H1 (cell line): Measurements from ENCODE around the gene STKLD1. TPM values are rescaled to one million over a fixed set of nuclear protein-coding genes. Genes with fewer than 3 reads are reported as not detected.

ENCODE experiments used
- CTCF ChIA-PET: fragments of 300-600 bp; sonication (Branson Sonifier 250); formaldehyde crosslinking; loops from one replicate; lab custom pipeline; 2021; ENCODE audit not compliant: partially characterized antibody; lab: Charles Lee
- POLR2A ChIA-PET: fragments of 300-600 bp; sonication (Branson Sonifier 250); formaldehyde crosslinking; loops from one replicate; lab custom pipeline; 2021; ENCODE audit warnings: inconsistent platforms; ENCODE audit not compliant: partially characterized antibody; lab: Charles Lee
- DNase-seq, 2 experiments: peaks; one replicate each; pipeline versions ENCODE4 v3.0.0 to v3.0.0-alpha.2; 2010 to 2022; ENCODE audit warnings: low spot score in 2 of 2, low read depth in 1 of 2, mixed read lengths in 1 of 2
- FAIRE-seq: peaks from 2 replicates; lab custom pipeline; 2011; peaks lifted over from hg19 to GRCh38; lab: Jason Lieb, UNC
- H2AFZ ChIP-seq: 2 replicates; pipeline ENCODE4 v1.8.1; 2012; ENCODE audit warnings: low read length, inconsistent platforms
- H2AK5ac ChIP-seq: 2 replicates; pipeline ENCODE4 v1.6.1; 2013; ENCODE audit warnings: low read depth, low read length
- H2BK120ac ChIP-seq: replicated peaks from 2 replicates; pipeline ENCODE3; 2013; ENCODE audit warnings: low read depth, low read length, inconsistent platforms
- H2BK12ac ChIP-seq: 2 replicates; pipeline ENCODE4 v1.6.1; 2013; ENCODE audit warnings: low read depth, low read length
- H2BK15ac ChIP-seq: 2 replicates; pipeline ENCODE4 v1.6.1; 2013; ENCODE audit warnings: low read length
- H2BK20ac ChIP-seq: 2 replicates; pipeline ENCODE4 v1.6.1; 2013; ENCODE audit warnings: low read length
- H2BK5ac ChIP-seq: 2 replicates; pipeline ENCODE4 v1.6.1; 2013; ENCODE audit warnings: low read depth, low read length
- H3K14ac ChIP-seq: 2 replicates; pipeline ENCODE4 v1.6.1; 2013; ENCODE audit warnings: inconsistent platforms; ENCODE audit not compliant: insufficient read length
- H3K18ac ChIP-seq: 2 replicates; pipeline ENCODE4 v1.6.1; 2013; ENCODE audit warnings: low read length; ENCODE audit errors: extremely low read depth
- H3K23ac ChIP-seq: 2 replicates; pipeline ENCODE4 v1.6.1; 2013; ENCODE audit warnings: inconsistent platforms; ENCODE audit not compliant: insufficient read length
- H3K23me2 ChIP-seq: 2 replicates; pipeline ENCODE4 v1.6.1; 2013; ENCODE audit warnings: low read depth, low read length
- H3K27ac ChIP-seq: 2 replicates; pipeline ENCODE4 v1.6.1; 2011; ENCODE audit warnings: low read depth, low read length, inconsistent platforms
- H3K27me3 ChIP-seq, 4 experiments: replicated peaks in 1 of 4; 1 replicate in 1 of 4; 2 replicates in 3 of 4; pipeline versions ENCODE4 v1.6.1 to v1.8.1; 2011 to 2013; ENCODE audit warnings: low read length in 3 of 4, mild to moderate bottlenecking in 3 of 4, inconsistent platforms in 2 of 4, mixed read lengths in 2 of 4, moderate library complexity in 1 of 4; ENCODE audit not compliant: control insufficient read depth in 3 of 4, insufficient read depth in 3 of 4; ENCODE audit errors: extremely low read depth in 1 of 4
- H3K36me3 ChIP-seq, 4 experiments: 2 replicates each; pipeline versions ENCODE4 v1.6.1 to v1.8.1; 2011 to 2013; ENCODE audit warnings: mild to moderate bottlenecking in 4 of 4, low read length in 3 of 4, moderate library complexity in 2 of 4, control low read depth in 1 of 4, inconsistent platforms in 1 of 4; ENCODE audit not compliant: insufficient read depth in 4 of 4, control insufficient read depth in 2 of 4
- H3K4ac ChIP-seq: replicated peaks from 2 replicates; pipeline ENCODE3; 2013; ENCODE audit warnings: low read length, low read depth, mixed read lengths, inconsistent platforms; ENCODE audit not compliant: insufficient read length
- H3K4me1 ChIP-seq, 4 experiments: replicated peaks in 1 of 4; 1 replicate in 1 of 4; 2 replicates in 3 of 4; pipeline versions ENCODE4 v1.6.1 to v1.8.1; 2011 to 2013; ENCODE audit warnings: low read length in 3 of 4, inconsistent platforms in 2 of 4, mixed read lengths in 1 of 4; ENCODE audit not compliant: insufficient read depth in 4 of 4, control insufficient read depth in 3 of 4
- H3K4me2 ChIP-seq, 2 experiments: 2 replicates each; pipeline versions ENCODE4 v1.6.1 to v1.8.1; 2011 to 2013; ENCODE audit warnings: low read depth in 2 of 2, low read length in 2 of 2, control low read depth in 1 of 2, inconsistent platforms in 1 of 2, mild to moderate bottlenecking in 1 of 2; ENCODE audit not compliant: insufficient read depth in 1 of 2
- H3K4me3 ChIP-seq, 4 experiments: fragments of 200-600, 300-600 bp in 1 of 4; sonication (generic), shearing (Covaris generic), sonication (Bioruptor Twin) in 1 of 4; 2 replicates each; pipeline versions ENCODE4 v1.5.1 to v1.8.1; 2011 to 2016; ENCODE audit warnings: low read length in 4 of 4, low read depth in 3 of 4, control low read depth in 2 of 4, inconsistent platforms in 2 of 4, mild to moderate bottlenecking in 2 of 4, mixed read lengths in 1 of 4, moderate library complexity in 1 of 4; ENCODE audit not compliant: insufficient read depth in 2 of 4; ENCODE audit errors: extremely low read depth in 1 of 4
- H3K56ac ChIP-seq: replicated peaks from 2 replicates; pipeline ENCODE3; 2013; ENCODE audit warnings: low read depth, mild to moderate bottlenecking, mixed read lengths, low read length, inconsistent platforms; ENCODE audit not compliant: insufficient read length
- H3K79me1 ChIP-seq: 2 replicates; pipeline ENCODE4 v1.6.1; 2013; ENCODE audit warnings: low read depth, low read length, control low read depth
- H3K79me2 ChIP-seq, 2 experiments: 2 replicates each; pipeline versions ENCODE4 v1.6.1 to v1.8.1; 2012 to 2013; ENCODE audit warnings: low read length in 2 of 2, mild to moderate bottlenecking in 2 of 2, inconsistent platforms in 1 of 2; ENCODE audit not compliant: insufficient read depth in 2 of 2, control insufficient read depth in 1 of 2
- H3K9ac ChIP-seq, 4 experiments: replicated peaks in 1 of 4; 1 replicate in 1 of 4; 2 replicates in 3 of 4; pipeline versions ENCODE4 v1.6.1 to v1.8.1; 2011 to 2013; ENCODE audit warnings: low read depth in 3 of 4, low read length in 3 of 4, control low read depth in 2 of 4, mild to moderate bottlenecking in 2 of 4, moderate library complexity in 2 of 4, inconsistent platforms in 1 of 4; ENCODE audit errors: extremely low read depth in 1 of 4
- H3K9me3 ChIP-seq, 2 experiments: 2 replicates each; pipeline versions ENCODE4 v1.6.1 to v1.8.1; 2012 to 2013; ENCODE audit warnings: mild to moderate bottlenecking in 2 of 2, moderate library complexity in 2 of 2, control low read depth in 1 of 2, inconsistent platforms in 1 of 2, low read depth in 1 of 2, low read length in 1 of 2, mixed read lengths in 1 of 2; ENCODE audit not compliant: insufficient read depth in 2 of 2
- H4K20me1 ChIP-seq, 2 experiments: replicated peaks in 1 of 2; 2 replicates each; pipeline versions ENCODE3 to v1.8.1; 2011 to 2013; ENCODE audit warnings: inconsistent platforms in 2 of 2, low read length in 2 of 2, mild to moderate bottlenecking in 1 of 2; ENCODE audit not compliant: insufficient read depth in 2 of 2, control insufficient read depth in 1 of 2
- H4K5ac ChIP-seq: 2 replicates; pipeline ENCODE4 v1.6.1; 2013; ENCODE audit warnings: low read length, low read depth, mixed read lengths, inconsistent platforms; ENCODE audit not compliant: insufficient read length
- H4K8ac ChIP-seq: 2 replicates; pipeline ENCODE4 v1.8.0; 2013; ENCODE audit warnings: mild to moderate bottlenecking, moderate library complexity, low read length, inconsistent platforms; ENCODE audit not compliant: insufficient read depth; ENCODE audit errors: extremely low read depth
- H4K91ac ChIP-seq: replicated peaks from 2 replicates; pipeline ENCODE3; 2013; ENCODE audit warnings: low read length, mixed read lengths, inconsistent platforms; ENCODE audit not compliant: insufficient read length
- BCL11A ChIP-seq, 2 experiments: IDR thresholded peaks; one replicate each; pipeline ENCODE4 v1.6.1; 2011; ENCODE audit warnings: low read depth in 2 of 2, low read length in 2 of 2, mild to moderate bottlenecking in 2 of 2
- CBX5 ChIP-seq: fragments of 300-800, 300-1000 bp; sonication (generic); IDR thresholded peaks from 2 replicates; pipeline ENCODE4 v1.7.1; 2016; ENCODE audit warnings: antibody characterized with exemption, low read length, low read depth
- CHD1 ChIP-seq: IDR thresholded peaks from 2 replicates; pipeline ENCODE4 v1.6.1; 2012; ENCODE audit warnings: low read depth, low read length, improper control_type of control experiment
- EGR1 ChIP-seq: IDR thresholded peaks from 2 replicates; pipeline ENCODE4 v1.6.1; 2011; ENCODE audit warnings: low read depth, low read length, borderline replicate concordance
- GABPA ChIP-seq: IDR thresholded peaks from 2 replicates; pipeline ENCODE4 v1.6.1; 2011; ENCODE audit warnings: mild to moderate bottlenecking, low read length, moderate library complexity, borderline replicate concordance; ENCODE audit not compliant: insufficient read depth
- JUND ChIP-seq: IDR thresholded peaks from 2 replicates; pipeline ENCODE4 v1.6.1; 2011; ENCODE audit warnings: mild to moderate bottlenecking, improper control_type of control experiment, low read length
- KDM5A ChIP-seq: fragments of 200-600 bp; IDR thresholded peaks from 2 replicates; pipeline ENCODE4 v1.7.1; 2012; ENCODE audit warnings: mild to moderate bottlenecking, low read length, inconsistent platforms, mixed read lengths
- NANOG ChIP-seq: IDR thresholded peaks from 2 replicates; pipeline ENCODE4 v1.6.1; 2011; ENCODE audit warnings: low read length, low read depth, mild to moderate bottlenecking, inconsistent platforms; ENCODE audit not compliant: insufficient read depth, poor library complexity, severe bottlenecking
- POU5F1 ChIP-seq: IDR thresholded peaks from 2 replicates; pipeline ENCODE4 v1.6.1; 2011; ENCODE audit warnings: low read depth, mild to moderate bottlenecking, low read length, moderate library complexity
- RAD21 ChIP-seq, 2 experiments: IDR thresholded peaks in 1 of 2; conservative IDR thresholded peaks in 1 of 2; 2 replicates each; pipeline ENCODE4 v1.6.1; 2011; ENCODE audit warnings: low read depth in 2 of 2, low read length in 2 of 2, improper control_type of control experiment in 1 of 2, inconsistent platforms in 1 of 2, mild to moderate bottlenecking in 1 of 2, moderate library complexity in 1 of 2
- RFX5 ChIP-seq: IDR thresholded peaks from 2 replicates; pipeline ENCODE4 v1.6.1; 2011; ENCODE audit warnings: low read depth, low read length, improper control_type of control experiment, borderline replicate concordance
- TAF1 ChIP-seq: IDR thresholded peaks from 2 replicates; pipeline ENCODE4 v1.6.1; 2011; ENCODE audit warnings: mild to moderate bottlenecking, low read depth, low read length
- TAF7 ChIP-seq: optimal IDR thresholded peaks from 2 replicates; pipeline ENCODE3; 2011; ENCODE audit warnings: low read depth, mild to moderate bottlenecking, inconsistent platforms, low read length, moderate library complexity, borderline replicate concordance
- TCF12 ChIP-seq: IDR thresholded peaks from 2 replicates; pipeline ENCODE4 v1.6.1; 2011; ENCODE audit warnings: low read depth, mild to moderate bottlenecking, low read length
- YY1 ChIP-seq: IDR thresholded peaks from 2 replicates; pipeline ENCODE4 v1.6.1; 2011; ENCODE audit warnings: low read depth, mild to moderate bottlenecking, low read length
- WGBS, 2 experiments: shearing (Covaris generic) in 1 of 2; methylation state at CpG; one replicate each; pipeline versions ENCODE4 v1.1.6 to v1.1.7; 2013 to 2015; ENCODE audit warnings: low lambda C conversion rate in 2 of 2, mixed read lengths in 2 of 2, inconsistent platforms in 1 of 2, low coverage in 1 of 2, missing lambda C conversion rate in 1 of 2; ENCODE audit not compliant: insufficient replicate concordance in 2 of 2, insufficient coverage in 1 of 2, insufficient read length in 1 of 2; ENCODE audit errors: extremely low coverage in 1 of 2, missing lambda C conversion rate in 1 of 2; 5-methylcytosine and 5-hydroxymethylcytosine counted together
- polyA plus RNA-seq, 7 experiments: library from polyadenylated mRNA; depleted of rRNA in 3 of 7; stranded (reverse) in 5 of 7; unstranded in 2 of 7; fragments of >200 nt in 5 of 7; fragments of 200-250 nt in 2 of 7; gene quantifications; 1 replicate in 5 of 7; 2 replicates in 1 of 7; 4 replicates in 1 of 7; pipeline versions ENCODE4 v1.2.1 to v1.2.3, GENCODE V29; 2011 to 2013; ENCODE audit warnings: missing spikeins in 2 of 7, mixed read lengths in 2 of 7
- total RNA-seq: library from RNA; stranded (reverse); fragmentation: NEBNext Ultra II Directional; extraction: Animal tissue kit (Norgen Biotek cat#: 25700); gene quantifications from 2 replicates; pipeline ENCODE4 v1.2.1, GENCODE V29; 2021

The STKLD1 gene
- total and polyA plus RNA-seq, 2 of the 8 experiments (the other 6 are each of a cell fraction or from before 2014, with no cell fraction given): 0.26 TPM; not detected in 1

- Histone ChIP-seq H3K4me2 (no peak overlapping the region), H3K36me3 (peaks cover 9 to 14% (median 13%) of the 10 kb centered on the region in 4 experiments; a peak in 5 of 8 replicates), H3K18ac (no peak overlapping the region), H4K5ac (no peak overlapping the region), H4K91ac (no peak overlapping the region), H2BK5ac (no peak overlapping the region), H3K27me3 (no peaks in the 10 kb centered on the region), H4K20me1 (peaks cover 10 to 13% of the 10 kb centered on the region in 2 experiments), H4K8ac (no peak overlapping the region), H2AK5ac (no peak overlapping the region), H3K79me2 (no peaks in the 10 kb centered on the region), H2BK20ac (no peak overlapping the region), H3K9me3 (no peaks in the 10 kb centered on the region), H3K9ac (no peak overlapping the region), H3K79me1 (no peaks in the 10 kb centered on the region), H3K23ac (no peak overlapping the region), H3K4me3 (no peak overlapping the region), H2BK12ac (no peak overlapping the region), H3K4ac (no peak overlapping the region), H2AFZ (no peak overlapping the region), H3K23me2 (no peaks in the 10 kb centered on the region), H2BK15ac (no peak overlapping the region), H2BK120ac (no peak overlapping the region), H3K56ac (no peak overlapping the region), H3K14ac (no peak overlapping the region), H3K4me1 (no peaks in the 10 kb centered on the region), H3K27ac (no peak overlapping the region)
- ChIA-PET CTCF (interaction anchor here (1.2 to 3.2 kb wide), 5 partner anchors 11 to 85 kb away, joined by 3 to 14 read pairs (median 4); no protein-coding TSS in a partner anchor), POLR2A (interaction anchor here (1.0 to 5.6 kb wide), 4 partner anchors 14 to 59 kb away, joined by 3 to 31 read pairs (median 6); no protein-coding TSS in a partner anchor)
- DNase-seq: no peak
- no peak for FAIRE-seq
- WGBS, 2 experiments: 92% methylated on average over 5 of the region's 6 CpGs; no CpG with 5 or more reads in 1 of the 2 experiments
- TF ChIP-seq CBX5 (no peak), RAD21 (IDR thresholded peaks at IDR 0.05 in 1 of 2, conservative IDR thresholded peaks at IDR 0.05 in 1 of 2; ENCODE audit: low read depth in 2 of 2, low read length in 2 of 2) (no peak), TAF7 (no peak), POU5F1 (no peak), NANOG (no peak), BCL11A (IDR thresholded peaks at IDR 0.05; ENCODE audit: low read depth in 2 of 2, low read length in 2 of 2) (no peak), RFX5 (no peak), GABPA (no peak), TCF12 (no peak), JUND (no peak), CHD1 (no peak), EGR1 (no peak), TAF1 (no peak), KDM5A (no peak), YY1 (no peak)
Observed at GRCh38 chr9:133401588-133401987, 25.4 kb downstream of the STKLD1 start.
